Spleen (tissue), 11 donors: ENCODE measurements around the gene PTGES. TPM values are rescaled to one million over a fixed set of nuclear protein-coding genes. Genes with fewer than 3 reads are reported as not detected.

Experiments used
- DNase-seq: peaks from one replicate; pipeline ENCODE4 v3.0.0-alpha.2; 2020
- H3K27ac ChIP-seq, 8 donors: fragments of 200-600 bp; sonication (generic) in 7 of 8; 1 replicate in 4 of 8; 2 replicates in 4 of 8; pipeline versions ENCODE4 v1.5.0 to v1.8.0; 2016 to 2021; ENCODE audit warnings: inconsistent platforms in 4 of 8, mild to moderate bottlenecking in 4 of 8, moderate library complexity in 1 of 8
- H3K27me3 ChIP-seq, 7 donors: fragments of 200-600 bp; sonication (generic) in 6 of 7; replicated peaks in 1 of 7; 1 replicate in 4 of 7; 2 replicates in 3 of 7; pipeline versions ENCODE4 v1.5.0 to v1.8.0; 2016 to 2021; ENCODE audit warnings: inconsistent platforms in 3 of 7, mild to moderate bottlenecking in 1 of 7
- H3K36me3 ChIP-seq, 6 donors: fragments of 200-600 bp; sonication (generic) in 5 of 6; 1 replicate in 4 of 6; 2 replicates in 2 of 6; pipeline versions ENCODE4 v1.5.0 to v1.8.0; 2016 to 2021; ENCODE audit warnings: inconsistent platforms in 2 of 6
- H3K4me1 ChIP-seq, 6 donors: fragments of 200-600 bp; sonication (generic) in 5 of 6; 1 replicate in 3 of 6; 2 replicates in 3 of 6; pipeline versions ENCODE4 v1.5.0 to v1.8.0; 2016 to 2021; ENCODE audit warnings: inconsistent platforms in 3 of 6
- H3K4me3 ChIP-seq, 8 donors: fragments of 200-600 bp; sonication (generic) in 7 of 8; 1 replicate in 4 of 8; 2 replicates in 4 of 8; pipeline versions ENCODE4 v1.5.0 to v1.8.0; 2016 to 2021; ENCODE audit warnings: inconsistent platforms in 4 of 8, mild to moderate bottlenecking in 4 of 8, moderate library complexity in 2 of 8
- H3K9me3 ChIP-seq, 8 donors: fragments of 200-600 bp; sonication (generic) in 7 of 8; 1 replicate in 4 of 8; 2 replicates in 4 of 8; pipeline versions ENCODE4 v1.5.0 to v1.8.0; 2016 to 2021; ENCODE audit warnings: inconsistent platforms in 4 of 8
- CTCF ChIP-seq, 11 experiments: fragments of 200-600 bp in 7 of 11; fragments of 450-650 bp in 4 of 11; sonication (generic) in 4 of 11; IDR thresholded peaks in 8 of 11; conservative IDR thresholded peaks in 3 of 11; 1 replicate in 7 of 11; 2 replicates in 4 of 11; pipeline versions ENCODE4 v1.4.0 to v1.8.0; 2016 to 2021; ENCODE audit warnings: antibody characterized with exemption in 11 of 11, inconsistent platforms in 4 of 11, mild to moderate bottlenecking in 1 of 11
- POLR2A ChIP-seq, 3 donors: fragments of 450-650 bp; IDR thresholded peaks; one replicate each; pipeline ENCODE4 v1.5.1; 2017; ENCODE audit warnings: antibody characterized with exemption in 3 of 3, mild to moderate bottlenecking in 1 of 3
- POLR2AphosphoS5 ChIP-seq, 3 donors: sonication (generic); formaldehyde crosslinking; IDR thresholded peaks; one replicate each; pipeline ENCODE4 v1.5.1; 2017; ENCODE audit warnings: antibody characterized with exemption in 3 of 3
- WGBS, 5 donors: extraction: QIAGEN DNeasy Blood & Tissue Kit in 3 of 5; methylation state at CpG; one replicate each; pipeline versions ENCODE4 v1.1.5 to v1.1.7; 2013 to 2018; 5-methylcytosine and 5-hydroxymethylcytosine counted together
- intact Hi-C: fragments of 100-400 bp; cut with DNase I; formaldehyde crosslinking; loops from one replicate; pipeline ENCODE4 v1.15.0; 2023; ENCODE audit warnings: low total_unique reads
- polyA plus RNA-seq, 3 donors: library from polyadenylated mRNA; stranded (reverse); fragments of 200-250 nt; gene quantifications; one replicate each; pipeline ENCODE4 v1.2.1, GENCODE V29; 2013
- total RNA-seq, 7 donors: library from RNA; depleted of rRNA in 3 of 7; stranded (reverse); fragments of >200 nt in 3 of 7; fragmentation: NEBNext Ultra II Directional in 4 of 7; extraction: Animal tissue kit (Norgen Biotek cat#: 25700) in 4 of 7; gene quantifications; one replicate each; pipeline versions ENCODE4 v1.1.0 to v1.2.1, GENCODE V29; 2016 to 2021
- donor health status: healthy with polysubstance abuse.
- donor health status: DM: no; HTN: no; CAD: no; lungs with moderate emphysema.
- donor health status: DM: no; HTN: no; CAD: no.
- donor health status: Bipolar disorder and iron deficiency.
- donor health status: healthy.
- donor health status: DM: no; HTN: no; CAD: no.
- donor health status: DM: yes; HTN: yes; CAD: no.

The PTGES gene
- total and polyA plus RNA-seq, 10 donors, result 1.4 to 7.2 (median 2.8) TPM

GRCh38 chr9:129719135-129719534 lies 33.7 kb downstream of the PTGES start:
- Histone ChIP-seq H3K9me3 (no peaks in the 10 kb centered on the region), H3K4me1 (no peaks in the 10 kb centered on the region), H3K27ac (no peak overlapping the region), H3K4me3 (no peak overlapping the region), H3K36me3 (no peaks in the 10 kb centered on the region), H3K27me3 (peaks cover 0 to 75% (median 0%) of the 10 kb centered on the region in 7 donors)
- DNase-seq, result no peak
- intact Hi-C loops, result no loop called here
- no peak for TF ChIP-seq CTCF (IDR thresholded peaks at IDR 0.05 in 8 of 11, conservative IDR thresholded peaks at IDR 0.05 in 3 of 11)
- TF ChIP-seq POLR2A (IDR thresholded peaks at IDR 0.05), result no peak
- no peak for TF ChIP-seq POLR2AphosphoS5 (IDR thresholded peaks at IDR 0.05)
- WGBS, 5 donors, result 69 to 88% (median 82%) methylated on average over 35 to 38 of the region's 38 CpGs

GRCh38 chr9:129718647-129719046 lies 34.2 kb downstream of the PTGES start:
- H3K27me3 ChIP-seq, result peaks cover 0 to 75% (median 0%) of the 10 kb centered on the region in 7 donors
- H3K36me3 ChIP-seq, result no peaks in the 10 kb centered on the region
- intact Hi-C loops, result no loop called here
- DNase-seq, result no peak
- no peak overlapping the region for H3K27ac ChIP-seq
- no peaks in the 10 kb centered on the region for H3K9me3 ChIP-seq
- 76 to 91% (median 76%) methylated on average over 5 of the region's 5 CpGs for WGBS, 5 donors
- H3K4me1 ChIP-seq, result no peaks in the 10 kb centered on the region
- TF ChIP-seq POLR2A (IDR thresholded peaks at IDR 0.05), result no peak
- no peak for TF ChIP-seq CTCF (IDR thresholded peaks at IDR 0.05 in 8 of 11, conservative IDR thresholded peaks at IDR 0.05 in 3 of 11)
- TF ChIP-seq POLR2AphosphoS5 (IDR thresholded peaks at IDR 0.05), result no peak
- no peak overlapping the region for H3K4me3 ChIP-seq

GRCh38 chr9:129717991-129718390 lies 34.9 kb downstream of the PTGES start:
- H3K9me3 ChIP-seq, result no peaks in the 10 kb centered on the region
- H3K4me3 ChIP-seq, result no peak overlapping the region
- 73 to 90% (median 79%) methylated on average over 5 of the region's 5 CpGs for WGBS, 5 donors
- H3K4me1 ChIP-seq, result peaks cover 0 to 1% (median 0%) of the 10 kb centered on the region in 6 donors
- intact Hi-C loops, result no loop called here
- DNase-seq, result no peak
- no peak overlapping the region for H3K27ac ChIP-seq
- H3K36me3 ChIP-seq, result no peaks in the 10 kb centered on the region
- peaks cover 0 to 75% (median 6%) of the 10 kb centered on the region in 7 donors for H3K27me3 ChIP-seq
- TF ChIP-seq CTCF (IDR thresholded peaks at IDR 0.05 in 8 of 11, conservative IDR thresholded peaks at IDR 0.05 in 3 of 11) (no peak), POLR2A (IDR thresholded peaks at IDR 0.05) (no peak), POLR2AphosphoS5 (IDR thresholded peaks at IDR 0.05) (no peak)

GRCh38 chr9:129716091-129716490 lies 36.8 kb downstream of the PTGES start:
- peaks cover 0 to 72% (median 9%) of the 10 kb centered on the region in 7 donors for H3K27me3 ChIP-seq
- intact Hi-C loops, result no loop called here
- no peak overlapping the region for H3K4me3 ChIP-seq
- TF ChIP-seq POLR2AphosphoS5 (IDR thresholded peaks at IDR 0.05) (no peak), CTCF (IDR thresholded peaks at IDR 0.05 in 8 of 11, conservative IDR thresholded peaks at IDR 0.05 in 3 of 11) (no peak), POLR2A (IDR thresholded peaks at IDR 0.05) (no peak)
- 71 to 83% (median 79%) methylated on average over 5 of the region's 5 CpGs for WGBS, 5 donors
- no peak overlapping the region for H3K27ac ChIP-seq
- no peaks in the 10 kb centered on the region for H3K36me3 ChIP-seq
- no peaks in the 10 kb centered on the region for H3K9me3 ChIP-seq
- DNase-seq, result no peak
- H3K4me1 ChIP-seq, result peaks cover 0 to 15% (median 9%) of the 10 kb centered on the region in 6 donors
